ENCODE measurements around the gene COL9A3. TPM values are rescaled to one million over a fixed set of nuclear protein-coding genes. Genes with fewer than 3 reads are reported as not detected.

COL9A3 gene
- total RNA-seq, 1 experiment from 2014 or later: 150 TPM

DNA sequence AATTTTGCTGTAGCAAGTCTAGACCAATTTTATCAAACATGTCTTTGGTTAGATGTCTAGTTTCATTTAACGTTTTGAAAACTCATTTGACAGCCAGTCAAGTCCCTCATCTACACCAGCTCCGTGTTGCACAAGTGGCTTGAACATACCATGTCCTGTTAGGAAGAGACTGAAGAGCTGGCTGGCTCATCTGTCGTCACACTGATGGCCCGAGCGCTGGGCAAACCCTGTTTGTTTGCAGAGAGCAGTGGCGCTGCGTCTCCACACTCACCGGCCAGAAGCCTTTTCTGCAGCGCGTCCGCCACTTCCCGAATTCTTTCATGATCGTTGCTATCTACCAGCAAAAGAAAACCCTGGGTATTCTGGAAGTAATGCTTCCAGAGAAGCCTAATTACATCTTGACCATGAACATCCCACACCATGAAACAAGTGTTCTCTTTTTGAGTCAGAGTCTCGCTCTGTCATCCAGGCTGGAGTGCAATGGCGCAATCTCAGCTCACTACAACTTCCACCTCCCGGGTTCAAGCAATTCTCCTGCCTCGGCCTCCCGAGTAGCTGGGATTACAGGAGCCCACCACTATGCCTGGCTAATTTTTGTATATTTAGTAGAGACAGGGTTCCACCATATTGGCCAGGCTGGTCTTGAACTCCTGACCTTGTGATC is 55.5 kb downstream of the COL9A3 start:
- Histone ChIP-seq H3K56ac (ENCODE audit: insufficient read length, low read depth, low read length) (no peak overlapping the region), H2BK15ac (ENCODE audit: low read depth, low read length) (no peak overlapping the region), H2BK120ac (ENCODE audit: low read depth, low read length, poor library complexity, severe bottlenecking) (no peak overlapping the region), H2AFZ (ENCODE audit: low read length) (no peak overlapping the region), H2AK5ac (ENCODE audit: insufficient read length, low read length) (no peak overlapping the region), H3K18ac (ENCODE audit: insufficient read length, low read depth, low read length) (no peak overlapping the region), H3K9me3 (ENCODE audit: control insufficient read depth, low read depth, low read length) (no peaks in the 10 kb centered on the region), H2BK5ac (ENCODE audit: insufficient read length, low read length) (no peak overlapping the region), H3K14ac (ENCODE audit: insufficient read depth, low read length) (no peak overlapping the region), H4K20me1 (ENCODE audit: control insufficient read depth, insufficient read depth, insufficient read length) (no peaks in the 10 kb centered on the region), H4K5ac (ENCODE audit: insufficient read length, low read depth, low read length) (no peak overlapping the region), H3K4ac (ENCODE audit: low read depth, low read length) (no peak overlapping the region), H3K27me3 (ENCODE audit: insufficient read depth, low read length) (no peaks in the 10 kb centered on the region), H3K79me1 (ENCODE audit: insufficient read depth, low read depth, low read length, poor library complexity, severe bottlenecking) (no peaks in the 10 kb centered on the region), H2BK20ac (ENCODE audit: low read depth, low read length, poor library complexity, severe bottlenecking) (no peak overlapping the region), H3K27ac (ENCODE audit: insufficient read length, low read depth, low read length) (no peak overlapping the region), H3K79me2 (ENCODE audit: insufficient read depth, low read length) (no peaks in the 10 kb centered on the region), H3K4me1 (ENCODE audit: insufficient read depth, low read length) (no peaks in the 10 kb centered on the region), H2BK12ac (ENCODE audit: insufficient read length, low read depth, low read length) (no peak overlapping the region), H4K91ac (ENCODE audit: insufficient read length, low read depth, low read length) (no peak overlapping the region), H3K4me2 (ENCODE audit: insufficient read depth, insufficient read length, low read length) (no peak overlapping the region), H4K8ac (replicated peaks; ENCODE audit: insufficient read length, low read depth, low read length) (no peak overlapping the region), H3K23ac (ENCODE audit: insufficient read length, low read depth, low read length) (no peak overlapping the region), H3K9ac (ENCODE audit: extremely low read depth, insufficient read length, low read length) (no peak overlapping the region), H3T11ph (ENCODE audit: low read length) (no peak overlapping the region), H3K23me2 (ENCODE audit: insufficient read length, low read depth, low read length, poor library complexity, severe bottlenecking) (no peaks in the 10 kb centered on the region)
- Mint-ChIP-seq H3K36me3 (ENCODE audit: insufficient read depth in 1 of 3, low read depth in 3 of 3) (no peaks in the 10 kb centered on the region), H3K9me3 (peaks cover 2 to 11% of the 10 kb centered on the region in 2 experiments; a peak in 4 of 5 replicates), H3K27me3 (ENCODE audit: low read depth) (peaks cover 12% of the 10 kb centered on the region), H3K4me3 (no peak overlapping the region), H3K27ac (no peak overlapping the region), H3K4me1 (peaks cover 19 to 20% of the 10 kb centered on the region in 2 experiments)
- TF ChIP-seq, protein P1, sequence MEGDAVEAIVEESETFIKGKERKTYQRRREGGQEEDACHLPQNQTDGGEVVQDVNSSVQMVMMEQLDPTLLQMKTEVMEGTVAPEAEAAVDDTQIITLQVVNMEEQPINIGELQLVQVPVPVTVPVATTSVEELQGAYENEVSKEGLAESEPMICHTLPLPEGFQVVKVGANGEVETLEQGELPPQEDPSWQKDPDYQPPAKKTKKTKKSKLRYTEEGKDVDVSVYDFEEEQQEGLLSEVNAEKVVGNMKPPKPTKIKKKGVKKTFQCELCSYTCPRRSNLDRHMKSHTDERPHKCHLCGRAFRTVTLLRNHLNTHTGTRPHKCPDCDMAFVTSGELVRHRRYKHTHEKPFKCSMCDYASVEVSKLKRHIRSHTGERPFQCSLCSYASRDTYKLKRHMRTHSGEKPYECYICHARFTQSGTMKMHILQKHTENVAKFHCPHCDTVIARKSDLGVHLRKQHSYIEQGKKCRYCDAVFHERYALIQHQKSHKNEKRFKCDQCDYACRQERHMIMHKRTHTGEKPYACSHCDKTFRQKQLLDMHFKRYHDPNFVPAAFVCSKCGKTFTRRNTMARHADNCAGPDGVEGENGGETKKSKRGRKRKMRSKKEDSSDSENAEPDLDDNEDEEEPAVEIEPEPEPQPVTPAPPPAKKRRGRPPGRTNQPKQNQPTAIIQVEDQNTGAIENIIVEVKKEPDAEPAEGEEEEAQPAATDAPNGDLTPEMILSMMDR (conservative IDR thresholded peaks at IDR 0.05): no peak
- DNase-seq: no peak
- no CpG with 5 or more reads among the region's 18 CpGs for WGBS (ENCODE audit: extremely low coverage, insufficient read length, low lambda C conversion rate)

Data from H9 (cell line).